Keratinocyte (primary cell): Measurements from ENCODE around the gene ZIC4. TPM values are rescaled to one million over a fixed set of nuclear protein-coding genes. Genes with fewer than 3 reads are reported as not detected.
A peak's percentile ranks its signal among the peaks of the same experiment; 100 is the strongest.

ENCODE experiments used
- DNase-seq: peaks from one replicate; pipeline ENCODE4 v3.0.0-alpha.2; 2011; ENCODE audit warnings: low read depth, missing footprints, low spot score
- FAIRE-seq: peaks from 2 replicates; lab custom pipeline; 2011; peaks lifted over from hg19 to GRCh38; lab: Jason Lieb, UNC
- H2AFZ ChIP-seq: 2 replicates; pipeline ENCODE4 v1.6.0; 2012; ENCODE audit warnings: low read length, control low read depth, inconsistent platforms; ENCODE audit not compliant: control insufficient read depth
- H3K27ac ChIP-seq: 2 replicates; pipeline ENCODE4 v1.5.1; 2011; ENCODE audit warnings: low read length; ENCODE audit not compliant: control insufficient read depth, insufficient read depth
- H3K27me3 ChIP-seq: 3 replicates; pipeline ENCODE4 v1.6.0; 2011; ENCODE audit warnings: low read length; ENCODE audit not compliant: control insufficient read depth, insufficient read depth; ENCODE audit errors: extremely low read depth
- H3K36me3 ChIP-seq, 2 experiments: 2 replicates in 1 of 2; 3 replicates in 1 of 2; pipeline ENCODE4 v1.5.1; 2011; ENCODE audit warnings: low read length in 2 of 2, mild to moderate bottlenecking in 1 of 2; ENCODE audit not compliant: control insufficient read depth in 2 of 2, insufficient read depth in 2 of 2; ENCODE audit errors: extremely low read depth in 1 of 2
- H3K4me1 ChIP-seq: 3 replicates; pipeline ENCODE4 v1.5.1; 2011; ENCODE audit warnings: low read length; ENCODE audit not compliant: control insufficient read depth, insufficient read depth; ENCODE audit errors: extremely low read depth
- H3K4me2 ChIP-seq: 3 replicates; pipeline ENCODE4 v1.6.0; 2011; ENCODE audit warnings: low read depth, low read length; ENCODE audit not compliant: control insufficient read depth, insufficient read depth; ENCODE audit errors: extremely low read depth
- H3K4me3 ChIP-seq, 3 experiments: fragments of 200-600 bp in 1 of 3; sonication (generic) in 1 of 3; 2 replicates in 2 of 3; 3 replicates in 1 of 3; pipeline ENCODE4 v1.5.1; 2011 to 2016; ENCODE audit warnings: low read length in 3 of 3, mild to moderate bottlenecking in 3 of 3, control low read depth in 2 of 3, inconsistent platforms in 1 of 3, low read depth in 1 of 3, mixed read lengths in 1 of 3, mixed run types in 1 of 3, moderate library complexity in 1 of 3; ENCODE audit not compliant: control insufficient read depth in 2 of 3, insufficient read depth in 2 of 3; ENCODE audit errors: extremely low read depth in 1 of 3
- H3K79me2 ChIP-seq: 2 replicates; pipeline ENCODE4 v1.6.0; 2012; ENCODE audit warnings: low read length; ENCODE audit not compliant: control insufficient read depth, insufficient read depth
- H3K9ac ChIP-seq: 3 replicates; pipeline ENCODE4 v1.6.0; 2011; ENCODE audit warnings: low read length; ENCODE audit not compliant: control insufficient read depth, insufficient read depth; ENCODE audit errors: extremely low read depth
- H3K9me1 ChIP-seq: 3 replicates; pipeline ENCODE4 v1.6.0; 2011; ENCODE audit warnings: low read length; ENCODE audit not compliant: control insufficient read depth, insufficient read depth; ENCODE audit errors: extremely low read depth
- H3K9me3 ChIP-seq: 2 replicates; pipeline ENCODE4 v1.5.1; 2012; ENCODE audit warnings: low read depth, low read length; ENCODE audit not compliant: control insufficient read depth
- H4K20me1 ChIP-seq: 3 replicates; pipeline ENCODE4 v1.6.0; 2011; ENCODE audit warnings: low read length; ENCODE audit not compliant: control insufficient read depth, insufficient read depth; ENCODE audit errors: extremely low read depth
- EZH2 ChIP-seq: IDR thresholded peaks from one replicate; pipeline ENCODE4 v1.6.1; 2012; ENCODE audit warnings: inconsistent platforms, mild to moderate bottlenecking, low read length, moderate library complexity
- dilution Hi-C: fragments of 300-500 bp; cut with MboI; formaldehyde crosslinking; loops from one replicate; pipeline ENCODE4 v1.7.0; 2020; ENCODE audit warnings: low sequenced_read_pairs; ENCODE audit not compliant: extremely low pct_ligation_motif_present
- polyA plus RNA-seq, 5 experiments: library from polyadenylated mRNA; depleted of rRNA in 3 of 5; stranded (reverse) in 3 of 5; stranded (forward) in 1 of 5; unstranded in 1 of 5; fragments of >200 nt; gene quantifications; 1 replicate in 1 of 5; 2 replicates in 3 of 5; 3 replicates in 1 of 5; pipeline versions ENCODE4 v1.2.1 to v1.2.3, GENCODE V29; 2011 to 2012; ENCODE audit warnings: missing spikeins in 2 of 5, low read depth in 1 of 5, low replicate concordance in 1 of 5
- TF ChIP-seq, protein P1 (sequence below), 3 experiments: IDR thresholded peaks in 1 of 3; conservative IDR thresholded peaks in 1 of 3; optimal IDR thresholded peaks in 1 of 3; 2 replicates in 2 of 3; 3 replicates in 1 of 3; pipeline versions ENCODE3 to v1.5.1; 2011; ENCODE audit warnings: low read length in 3 of 3, mild to moderate bottlenecking in 3 of 3, moderate library complexity in 2 of 3, control low read depth in 1 of 3, inconsistent platforms in 1 of 3; ENCODE audit not compliant: insufficient read depth in 2 of 3; ENCODE audit errors: extremely low read depth in 1 of 3

ZIC4 gene
- polyA plus RNA-seq, 1 donor (not counting 4 experiments of a cell fraction or from before 2014, with no cell fraction given): not detected

DNA sequence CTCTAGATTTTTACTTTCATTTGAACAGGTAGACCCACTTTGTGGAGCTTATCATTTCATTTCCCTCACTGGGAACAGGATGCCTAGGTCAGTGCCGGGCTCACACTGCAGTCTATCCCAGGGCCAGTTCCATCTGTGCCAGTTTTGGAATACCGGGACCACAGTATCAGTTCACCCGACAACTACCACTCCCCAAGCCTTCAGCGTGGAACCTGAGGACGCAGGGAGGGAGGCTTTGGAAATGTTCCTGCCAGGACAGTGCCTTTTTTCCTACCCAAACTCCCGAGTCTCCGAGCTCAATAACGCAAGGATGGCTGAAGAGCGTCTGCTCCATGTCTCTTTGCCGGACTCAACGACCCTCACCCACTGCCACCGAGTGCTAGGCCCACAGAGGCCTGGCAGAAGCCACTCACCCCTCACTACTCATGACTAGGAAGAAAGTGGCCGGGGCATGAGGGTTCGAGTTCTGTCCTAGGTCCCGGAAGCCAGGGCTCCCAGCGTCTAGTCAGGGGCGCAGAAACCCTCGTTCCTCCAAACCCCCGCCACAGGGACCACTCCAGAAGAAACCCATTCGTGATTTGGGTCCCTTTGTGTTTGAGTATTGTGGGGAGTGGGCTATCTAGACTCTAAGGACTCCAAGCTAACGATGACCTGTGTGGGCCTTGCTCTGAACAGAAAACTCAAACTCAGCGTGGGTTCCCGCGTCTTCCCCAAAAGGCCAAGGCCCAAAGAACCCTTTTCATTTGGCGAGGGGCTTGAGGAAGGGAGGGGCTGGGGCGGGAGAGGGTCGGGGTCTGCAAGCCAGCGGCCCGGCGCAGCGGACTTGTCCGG, 14.2 kb upstream of the ZIC4 start:
- H3K79me2 ChIP-seq: no peaks in the 10 kb centered on the region
- FAIRE-seq (no peak), DNase-seq (no peak)
- H3K4me3 ChIP-seq: no peak overlapping the region
- no peak overlapping the region for H2AFZ ChIP-seq
- H4K20me1 ChIP-seq: no peaks in the 10 kb centered on the region
- no peak overlapping the region for H3K9ac ChIP-seq
- TF ChIP-seq EZH2: peak; percentile 70
- TF ChIP-seq, protein P1, sequence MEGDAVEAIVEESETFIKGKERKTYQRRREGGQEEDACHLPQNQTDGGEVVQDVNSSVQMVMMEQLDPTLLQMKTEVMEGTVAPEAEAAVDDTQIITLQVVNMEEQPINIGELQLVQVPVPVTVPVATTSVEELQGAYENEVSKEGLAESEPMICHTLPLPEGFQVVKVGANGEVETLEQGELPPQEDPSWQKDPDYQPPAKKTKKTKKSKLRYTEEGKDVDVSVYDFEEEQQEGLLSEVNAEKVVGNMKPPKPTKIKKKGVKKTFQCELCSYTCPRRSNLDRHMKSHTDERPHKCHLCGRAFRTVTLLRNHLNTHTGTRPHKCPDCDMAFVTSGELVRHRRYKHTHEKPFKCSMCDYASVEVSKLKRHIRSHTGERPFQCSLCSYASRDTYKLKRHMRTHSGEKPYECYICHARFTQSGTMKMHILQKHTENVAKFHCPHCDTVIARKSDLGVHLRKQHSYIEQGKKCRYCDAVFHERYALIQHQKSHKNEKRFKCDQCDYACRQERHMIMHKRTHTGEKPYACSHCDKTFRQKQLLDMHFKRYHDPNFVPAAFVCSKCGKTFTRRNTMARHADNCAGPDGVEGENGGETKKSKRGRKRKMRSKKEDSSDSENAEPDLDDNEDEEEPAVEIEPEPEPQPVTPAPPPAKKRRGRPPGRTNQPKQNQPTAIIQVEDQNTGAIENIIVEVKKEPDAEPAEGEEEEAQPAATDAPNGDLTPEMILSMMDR (optimal IDR thresholded peaks at IDR 0.05 in 1 of 3, IDR thresholded peaks at IDR 0.05 in 1 of 3, conservative IDR thresholded peaks at IDR 0.05 in 1 of 3; ENCODE audit: extremely low read depth in 1 of 3, insufficient read depth in 2 of 3, low read length in 3 of 3): no peak
- dilution Hi-C loops: no loop called here
- H3K4me2 ChIP-seq: no peak overlapping the region
- peaks cover 79% of the 10 kb centered on the region for H3K27me3 ChIP-seq
- H3K36me3 ChIP-seq: no peaks in the 10 kb centered on the region
- no peaks in the 10 kb centered on the region for H3K9me1 ChIP-seq
- H3K4me1 ChIP-seq: no peaks in the 10 kb centered on the region
- peaks cover 6% of the 10 kb centered on the region for H3K9me3 ChIP-seq
- no peak overlapping the region for H3K27ac ChIP-seq

DNA sequence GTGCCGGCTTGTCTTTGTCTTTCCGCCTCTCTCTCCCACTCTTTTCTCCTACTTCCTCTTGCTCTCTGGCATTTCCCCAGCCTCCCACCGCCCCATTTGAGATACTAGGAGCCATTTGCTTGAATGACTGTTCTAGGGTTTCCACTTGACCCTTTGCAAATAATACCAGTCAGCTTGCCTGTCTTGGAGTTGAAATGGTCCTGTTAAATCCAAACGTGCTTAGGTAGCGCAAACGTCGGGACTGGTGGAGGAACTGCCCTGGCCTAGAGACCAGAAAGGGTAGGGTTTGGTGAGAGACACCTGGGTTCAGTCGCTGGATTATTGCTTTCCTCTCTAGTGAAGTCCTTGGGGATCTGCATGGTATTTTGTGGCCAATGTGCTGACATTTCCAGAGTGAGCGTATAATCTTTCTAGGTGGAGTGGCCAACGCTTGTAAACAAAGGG, 13.5 kb upstream of the ZIC4 start:
- dilution Hi-C loops: no loop called here
- Histone ChIP-seq H2AFZ (no peak overlapping the region), H3K9ac (no peak overlapping the region), H3K36me3 (no peaks in the 10 kb centered on the region), H3K27ac (no peak overlapping the region), H3K4me3 (no peak overlapping the region), H3K79me2 (no peaks in the 10 kb centered on the region), H3K27me3 (peaks cover 79% of the 10 kb centered on the region), H3K4me2 (no peak overlapping the region), H3K4me1 (no peaks in the 10 kb centered on the region), H3K9me1 (no peaks in the 10 kb centered on the region), H3K9me3 (peaks cover 6% of the 10 kb centered on the region), H4K20me1 (no peaks in the 10 kb centered on the region)
- TF ChIP-seq EZH2: no peak
- TF ChIP-seq, protein P1 (optimal IDR thresholded peaks at IDR 0.05 in 1 of 3, IDR thresholded peaks at IDR 0.05 in 1 of 3, conservative IDR thresholded peaks at IDR 0.05 in 1 of 3; ENCODE audit: extremely low read depth in 1 of 3, insufficient read depth in 2 of 3, low read length in 3 of 3): no peak
- FAIRE-seq (no peak), DNase-seq (no peak)
